Dermis microvascular lymphatic vessel endothelial cell (primary cell): ENCODE measurements around the gene ARMC2. TPM values are rescaled to one million over a fixed set of nuclear protein-coding genes. Genes with fewer than 3 reads are reported as not detected.
"Not testable (repeated sequence)": the region's sequence is repeated elsewhere in the genome, so short reads cannot be mapped to it uniquely, and the experiment has no call there.

Experiments
- DNase-seq, 2 donors: peaks; one replicate each; pipeline versions ENCODE4 v3.0.0 to v3.0.0-alpha.2; 2010; ENCODE audit warnings: low read depth in 2 of 2
- total RNA-seq: library from RNA; depleted of rRNA; stranded (reverse); fragments of >200 nt; gene quantifications from 2 replicates; pipeline ENCODE4 v1.2.1, GENCODE V29; 2014

The ARMC2 gene
- total RNA-seq, 1 donor from 2014 or later, result 0.64 TPM

DNA sequence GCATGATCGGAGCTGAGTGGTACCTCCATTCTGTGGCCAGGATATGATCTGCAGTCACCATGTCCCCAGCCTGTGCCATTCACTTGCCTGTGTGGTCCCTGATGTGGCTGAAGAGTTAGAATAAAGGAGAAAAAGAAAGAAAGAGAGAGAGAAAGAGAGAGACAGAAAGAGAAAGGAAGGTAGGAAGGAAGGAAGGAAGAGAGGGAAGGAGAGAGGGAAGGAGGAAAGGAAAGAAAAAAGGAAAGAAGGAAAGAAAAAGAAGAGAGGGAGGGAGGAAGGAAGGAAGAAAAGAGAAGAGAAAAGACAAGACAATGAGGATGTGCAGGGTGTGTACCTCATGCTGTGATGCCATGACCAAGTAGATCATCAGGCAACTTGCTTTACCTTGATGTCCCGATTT, 22.1 kb downstream of the ARMC2 start:
- no peak for DNase-seq

- no peak for DNase-seq
Measured at GRCh38 chr6:108872141-108872557, 23.9 kb downstream of the ARMC2 start.

DNA sequence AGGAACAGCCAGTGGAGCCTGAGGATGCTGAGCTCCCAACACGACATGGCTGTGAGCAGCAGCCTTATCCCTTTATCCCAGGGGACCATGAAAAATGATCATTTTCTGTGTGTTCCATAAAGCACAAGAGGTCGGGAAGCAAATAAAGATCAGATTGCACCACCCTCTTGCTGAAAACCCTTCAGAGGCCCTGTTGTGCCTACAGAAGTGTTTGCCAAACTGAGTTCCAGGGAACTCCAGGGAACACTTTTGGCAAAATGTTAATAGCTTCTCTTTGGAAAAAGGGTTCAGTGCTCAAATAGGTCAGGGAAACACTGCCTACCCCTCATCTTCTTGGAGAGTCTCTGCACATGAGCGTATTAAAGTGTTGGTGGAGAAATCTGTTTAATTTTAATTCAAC, 24.4 kb downstream of the ARMC2 start:
- no peak for DNase-seq

DNA sequence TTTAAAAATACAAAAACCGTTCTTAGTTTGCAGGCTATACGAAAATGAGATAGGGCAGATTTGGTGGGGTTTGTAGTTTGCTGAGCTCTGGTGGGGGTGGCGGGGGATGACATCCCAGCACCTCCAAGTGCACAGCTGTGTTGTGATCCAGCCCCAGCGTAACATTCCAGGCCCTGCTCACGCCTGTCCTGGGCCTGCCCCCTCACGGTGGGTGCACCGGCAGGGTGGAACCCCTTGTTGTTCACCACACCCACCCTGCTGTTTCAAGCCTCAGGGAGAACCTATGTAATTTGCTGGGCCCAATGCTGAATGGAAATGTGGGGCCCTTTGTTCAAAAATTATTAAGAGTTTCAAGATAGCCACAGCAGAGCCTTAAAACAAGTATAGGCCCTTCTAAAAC, 25.0 kb downstream of the ARMC2 start:
- no peak for DNase-seq

GRCh38 chr6:108873971-108874370, 25.7 kb downstream of the ARMC2 start:
- no peak for DNase-seq

- peak in 1 of 2 donors; percentile 37 for DNase-seq
Measured at GRCh38 chr6:108874470-108875160, 26.4 kb downstream of the ARMC2 start.

- no peak for DNase-seq
Measured at GRCh38 chr6:108875161-108875555, 26.9 kb downstream of the ARMC2 start.

DNA sequence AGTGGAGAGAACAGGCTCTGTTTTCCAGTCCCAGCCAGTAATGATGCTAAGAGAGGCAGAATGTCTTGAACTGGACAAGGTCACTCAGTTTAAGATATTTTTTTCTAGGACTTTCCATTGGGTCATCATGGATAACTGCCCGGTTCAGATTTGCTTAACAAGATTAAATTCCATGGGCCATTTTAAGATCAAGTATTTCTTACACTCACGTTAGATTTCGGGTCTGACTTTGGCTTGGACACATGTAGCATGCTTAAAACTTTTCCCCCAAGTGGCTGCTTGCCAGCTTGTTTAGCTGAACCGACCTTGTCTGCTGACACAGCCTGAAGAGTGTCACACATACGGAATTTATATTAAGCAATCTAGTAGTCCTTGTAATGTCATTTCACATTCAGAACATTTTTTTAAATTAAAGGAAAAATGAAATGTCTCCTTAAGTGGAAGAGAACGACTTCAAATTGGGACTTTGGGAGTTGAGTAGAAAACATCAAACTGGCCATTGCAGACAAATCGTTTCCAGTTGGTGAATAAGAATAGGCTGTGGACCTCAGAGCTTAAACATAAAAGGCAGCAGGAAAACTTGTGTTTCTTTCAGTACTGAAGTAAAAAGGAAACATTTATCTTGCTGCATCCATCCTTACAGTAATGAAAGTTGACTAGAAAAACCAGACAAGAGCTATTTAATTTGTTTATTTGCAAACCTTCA, 29.0 kb downstream of the ARMC2 start:
- DNase-seq, result no peak

GRCh38 chr6:108878942-108879341, 30.7 kb downstream of the ARMC2 start:
- no peak for DNase-seq

- no peak for DNase-seq
Measured at GRCh38 chr6:108883172-108883571, 35.0 kb downstream of the ARMC2 start.

- DNase-seq, result no peak
Measured at GRCh38 chr6:108884211-108885059, 36.2 kb downstream of the ARMC2 start.

DNA sequence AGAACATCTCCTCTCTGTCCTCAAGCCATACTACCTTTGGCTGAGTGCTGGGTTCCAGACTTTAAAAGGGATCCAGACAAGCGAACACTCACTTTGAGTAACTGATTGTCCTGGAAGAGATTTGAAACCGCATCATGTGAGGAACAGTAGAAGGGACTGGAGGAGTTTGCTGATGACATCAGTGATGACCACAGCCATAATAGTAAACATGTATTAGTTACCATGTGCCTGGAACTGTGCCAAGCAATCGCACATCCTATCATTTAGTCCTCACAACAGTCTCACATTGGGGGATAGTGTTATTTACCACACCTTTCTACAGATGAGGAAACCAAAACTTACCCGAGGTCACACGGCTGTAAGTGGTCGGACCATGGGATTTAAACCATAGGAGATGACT, 39.8 kb downstream of the ARMC2 start:
- DNase-seq, result no peak

DNA sequence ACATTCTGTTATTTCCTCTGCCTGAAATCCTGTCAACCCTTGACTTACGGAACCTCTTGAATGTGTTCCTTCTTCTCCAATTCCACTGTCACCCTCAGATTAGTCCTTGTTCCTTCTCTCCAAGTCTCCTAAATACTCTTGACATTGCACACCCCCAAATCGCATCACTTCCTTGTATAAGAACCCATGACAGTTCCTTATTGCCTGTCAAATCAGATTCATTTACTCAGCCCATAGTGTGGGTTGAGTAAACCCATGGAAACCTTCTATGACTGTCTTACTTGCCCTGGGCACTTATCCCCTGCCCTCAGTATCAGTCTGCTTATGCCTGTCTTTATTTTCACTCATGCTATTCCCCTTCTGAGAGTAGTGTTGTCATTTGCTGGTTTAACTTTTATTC, 40.5 kb downstream of the ARMC2 start:
- DNase-seq, result no peak

DNA sequence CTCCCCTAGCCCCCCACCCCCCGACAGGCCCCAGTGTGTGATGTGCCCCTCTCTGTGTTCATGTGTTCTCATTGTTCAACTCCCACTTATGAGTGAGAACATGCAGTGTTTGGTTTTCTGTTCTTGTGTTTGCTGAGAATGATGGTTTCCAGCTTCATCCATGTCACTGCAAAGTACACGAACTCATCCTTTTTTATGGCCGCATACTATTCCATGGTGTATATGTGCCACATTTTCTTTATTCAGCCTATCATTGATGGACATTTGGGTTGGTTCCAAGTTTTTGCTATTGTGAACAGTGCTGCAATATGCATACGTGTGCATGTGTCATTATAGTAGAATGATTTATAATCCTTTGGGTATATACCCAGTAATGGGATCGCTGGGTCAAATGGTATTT, 42.7 kb downstream of the ARMC2 start:
- DNase-seq, result not testable (repeated sequence)

DNA sequence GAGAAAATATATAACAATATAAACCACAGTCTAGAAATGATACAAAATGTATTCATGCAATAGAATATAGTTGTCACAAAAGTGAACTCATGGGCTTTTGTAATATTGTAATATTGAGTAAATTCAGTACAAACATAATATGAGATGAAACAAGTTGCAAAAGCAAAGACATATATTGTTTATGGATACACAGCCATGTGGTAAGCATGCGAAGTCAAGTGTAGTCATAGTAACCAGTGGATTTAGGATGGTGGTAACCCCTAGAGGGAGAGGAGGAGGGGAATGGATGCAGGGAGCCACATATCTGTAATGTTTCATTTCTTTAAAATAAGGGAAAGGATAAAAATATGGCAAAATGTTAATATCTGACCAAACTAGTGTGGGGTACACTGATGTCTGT, 47.3 kb downstream of the ARMC2 start:
- no peak for DNase-seq

GRCh38 chr6:108896111-108896661, 48.0 kb downstream of the ARMC2 start:
- DNase-seq, result peak; percentile 77 to 85

DNA sequence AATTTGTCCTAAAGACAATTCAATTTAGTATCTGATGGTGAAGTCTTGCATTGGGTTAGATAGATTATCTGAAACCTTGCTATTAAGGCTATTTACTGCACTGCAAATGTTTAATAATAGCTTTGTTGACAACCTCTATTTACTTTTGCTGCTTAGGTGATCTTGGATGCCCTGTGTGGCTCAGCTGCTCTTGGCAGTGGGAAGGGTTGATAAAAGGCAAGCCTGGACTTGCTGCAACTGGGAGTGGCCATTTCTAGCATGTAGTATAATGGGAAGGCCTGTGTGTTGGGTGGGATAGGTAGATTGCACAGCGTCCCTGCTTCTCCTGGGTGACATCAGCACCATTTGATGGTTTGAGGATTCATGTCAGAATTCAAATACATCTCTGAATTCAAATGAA, 49.1 kb downstream of the ARMC2 start:
- peak in 1 of 2 donors; percentile 70 for DNase-seq

DNA sequence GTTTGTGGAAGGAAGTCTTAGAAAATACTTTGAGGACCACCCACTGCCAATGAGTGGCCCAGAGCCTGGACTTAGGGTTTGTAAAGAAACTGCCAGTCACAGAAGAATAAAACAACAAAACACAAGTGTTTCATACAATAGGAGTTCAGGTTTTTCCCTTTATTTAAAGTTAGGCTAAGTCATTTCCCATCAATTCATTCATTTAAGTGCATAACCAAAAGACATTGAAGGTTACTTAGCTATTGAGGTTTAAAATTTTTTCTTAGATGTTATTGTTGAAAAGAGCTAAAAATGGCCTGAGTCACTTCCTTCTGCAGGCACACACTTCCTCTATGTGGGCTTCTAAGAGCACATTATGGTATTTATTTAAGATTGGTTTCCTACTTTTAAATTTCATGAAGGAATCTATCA, 54.2 kb downstream of the ARMC2 start:
- DNase-seq, result peak; percentile 7 to 90

- DNase-seq, result no peak
Measured at GRCh38 chr6:108903796-108904195, 55.6 kb downstream of the ARMC2 start.

GRCh38 chr6:108904741-108905140, 56.5 kb downstream of the ARMC2 start:
- no peak for DNase-seq

- DNase-seq, result no peak
Measured at GRCh38 chr6:108914235-108915022, 66.2 kb downstream of the ARMC2 start.
